HUES64 (cell line): ENCODE measurements around the gene PEBP1.

Experiments
- H3K27ac ChIP-seq: 2 replicates; pipeline ENCODE4 v1.7.0; 2013; ENCODE audit warnings: low read depth, low read length, inconsistent platforms
- H3K27me3 ChIP-seq: 2 replicates; pipeline ENCODE4 v1.6.1; 2013; ENCODE audit warnings: mild to moderate bottlenecking, low read length; ENCODE audit not compliant: insufficient read depth
- H3K36me3 ChIP-seq: 2 replicates; pipeline ENCODE4 v1.6.1; 2013; ENCODE audit warnings: mild to moderate bottlenecking, low read length; ENCODE audit not compliant: insufficient read depth
- H3K4me1 ChIP-seq: 2 replicates; pipeline ENCODE4 v1.6.1; 2013; ENCODE audit warnings: mild to moderate bottlenecking, low read length, moderate library complexity; ENCODE audit not compliant: insufficient read depth
- H3K4me3 ChIP-seq: 2 replicates; pipeline ENCODE4 v1.5.1; 2013; ENCODE audit warnings: mild to moderate bottlenecking, low read length, moderate library complexity
- H3K9ac ChIP-seq: 2 replicates; pipeline ENCODE4 v1.6.1; 2013; ENCODE audit warnings: mild to moderate bottlenecking, low read depth, low read length
- H3K9me3 ChIP-seq: 2 replicates; pipeline ENCODE4 v1.6.1; 2013; ENCODE audit warnings: low read depth, low read length; ENCODE audit not compliant: insufficient read depth
- WGBS: fragments of 150-250, 120-280 bp; methylation state at CpG from one replicate; pipeline ENCODE4 v1.1.7; 2013; ENCODE audit warnings: missing lambda C conversion rate; 5-methylcytosine and 5-hydroxymethylcytosine counted together

The PEBP1 gene

GRCh38 chr12:118166946-118167345, 31.0 kb downstream of the PEBP1 start:
- Histone ChIP-seq H3K4me1 (no peaks in the 10 kb centered on the region), H3K27ac (no peak overlapping the region), H3K9ac (no peak overlapping the region), H3K9me3 (no peaks in the 10 kb centered on the region), H3K36me3 (no peaks in the 10 kb centered on the region), H3K4me3 (no peak overlapping the region), H3K27me3 (no peaks in the 10 kb centered on the region)
- WGBS = 96% methylated on average over 2 of the region's 2 CpGs

DNA sequence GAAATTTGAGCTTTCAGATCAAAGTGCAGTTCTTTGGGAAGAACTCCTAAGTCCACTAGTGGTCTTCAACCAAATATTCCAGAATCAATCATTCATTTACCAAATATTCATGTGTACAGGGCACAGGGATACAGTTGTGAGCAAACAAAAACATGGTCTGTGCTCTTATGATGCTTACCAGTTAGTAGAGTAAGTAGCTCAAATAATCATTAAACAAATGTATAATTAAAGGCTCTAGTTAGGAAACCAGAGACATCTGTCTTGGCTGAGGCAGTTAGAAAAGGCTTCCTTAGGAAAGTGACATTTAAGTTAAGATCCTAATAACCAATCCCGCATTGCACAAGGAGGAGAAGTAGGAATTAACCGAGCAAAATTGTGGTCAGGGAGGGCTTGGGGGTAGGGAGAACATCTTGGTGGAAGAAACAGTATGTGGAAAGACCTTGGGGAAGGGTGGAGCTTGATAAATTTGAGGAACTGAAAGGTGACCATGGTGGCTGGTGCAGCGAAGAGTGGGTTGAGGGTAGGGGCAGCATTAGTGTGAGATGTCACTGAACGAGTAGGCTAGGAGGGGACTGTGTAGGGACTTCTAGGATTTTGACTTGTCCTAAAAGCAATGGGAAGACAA, 40.0 kb downstream of the PEBP1 start:
- Histone ChIP-seq H3K9ac (no peak overlapping the region), H3K9me3 (no peaks in the 10 kb centered on the region), H3K36me3 (0 out of 2 replicates have a peak, but pooled peaks cover 2% of the 10 kb centered on the region), H3K27ac (no peak overlapping the region), H3K4me3 (no peak overlapping the region), H3K27me3 (no peaks in the 10 kb centered on the region), H3K4me1 (0 out of 2 replicates have a peak, but pooled peaks cover 4% of the 10 kb centered on the region)
- 95% methylated on average over 4 of the region's 4 CpGs for WGBS

DNA sequence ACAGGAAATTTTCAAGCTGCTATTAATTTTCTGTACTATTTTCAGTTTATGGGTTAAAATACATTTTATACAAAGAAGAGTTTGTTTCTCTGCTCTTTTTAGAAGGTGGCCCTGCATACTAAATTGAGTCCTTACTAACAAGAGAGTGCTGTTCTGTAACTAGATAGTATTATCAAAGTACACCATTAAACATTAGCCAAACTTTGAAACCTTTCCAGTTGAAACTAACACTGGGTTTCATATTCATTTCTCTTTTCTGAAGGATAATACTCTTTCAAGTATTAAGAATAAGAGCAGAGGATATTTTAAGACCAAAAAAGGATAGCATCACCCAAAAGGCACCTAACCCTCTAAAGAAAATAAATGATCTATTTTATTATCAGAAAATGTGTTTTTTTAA, 47.2 kb downstream of the PEBP1 start:
- Histone ChIP-seq H3K27me3 (no peaks in the 10 kb centered on the region), H3K4me1 (no peaks in the 10 kb centered on the region), H3K9me3 (no peaks in the 10 kb centered on the region), H3K36me3 (no peaks in the 10 kb centered on the region), H3K27ac (no peak overlapping the region), H3K4me3 (no peak overlapping the region), H3K9ac (no peak overlapping the region)

DNA sequence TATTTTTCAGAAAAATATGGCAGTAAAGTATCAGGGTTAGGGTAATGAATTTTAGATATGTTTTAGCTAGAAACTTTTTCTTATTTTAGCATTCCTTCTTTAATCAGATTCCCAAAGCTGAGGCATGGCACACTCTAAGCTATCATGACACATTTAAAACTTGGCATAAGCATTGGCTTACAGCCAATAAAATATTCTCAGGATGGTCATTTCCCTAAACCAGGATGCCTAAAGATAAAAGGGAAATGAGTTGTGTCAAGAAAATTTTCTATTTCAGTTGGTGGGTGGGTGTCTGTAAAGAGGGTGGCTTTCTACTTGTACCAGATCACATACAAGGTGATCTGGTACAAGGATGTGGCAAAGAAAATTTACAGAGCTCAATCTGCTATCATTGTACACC, 47.8 kb downstream of the PEBP1 start:
- Histone ChIP-seq H3K4me3 (no peak overlapping the region), H3K4me1 (no peaks in the 10 kb centered on the region), H3K27ac (no peak overlapping the region), H3K27me3 (no peaks in the 10 kb centered on the region), H3K9ac (no peak overlapping the region), H3K9me3 (no peaks in the 10 kb centered on the region), H3K36me3 (no peaks in the 10 kb centered on the region)

DNA sequence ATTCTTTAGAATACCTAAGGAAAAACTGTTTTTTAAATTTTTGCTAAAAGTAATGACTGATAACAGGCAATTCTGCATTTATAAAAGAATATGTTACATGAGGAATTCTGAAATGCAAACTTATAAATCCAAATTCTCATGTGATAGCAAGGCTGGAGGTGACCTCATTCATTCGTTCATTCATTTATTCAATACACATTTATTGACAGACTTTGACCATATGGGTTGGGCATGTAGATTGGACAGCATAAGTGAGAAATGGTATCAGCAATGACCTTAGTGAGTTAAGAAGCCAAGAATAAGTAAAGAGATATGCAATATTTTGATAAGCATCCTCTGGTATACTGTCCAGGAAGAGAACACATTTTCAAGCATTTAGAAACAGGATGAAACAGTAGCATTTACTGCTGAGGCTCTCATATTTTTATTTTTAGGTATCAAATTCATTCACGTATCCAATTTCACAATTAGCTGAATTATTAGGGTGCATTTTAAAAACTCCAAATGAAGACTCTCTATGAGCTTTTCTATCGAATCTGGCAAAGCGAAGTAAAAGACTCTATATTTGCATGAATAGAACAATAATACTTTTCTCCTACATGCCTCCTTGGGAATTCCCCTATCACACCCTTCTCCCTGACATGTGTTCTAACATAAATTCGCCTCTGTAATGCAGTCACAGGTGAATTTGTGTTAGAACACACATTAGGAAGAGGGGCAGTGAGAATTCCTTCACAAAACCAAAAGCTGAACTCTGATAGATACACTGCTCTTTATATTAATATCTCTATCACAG, 49.9 kb downstream of the PEBP1 start:
- Histone ChIP-seq H3K27ac (no peak overlapping the region), H3K9ac (no peak overlapping the region), H3K9me3 (no peaks in the 10 kb centered on the region), H3K27me3 (no peaks in the 10 kb centered on the region), H3K4me1 (peaks cover 17% of the 10 kb centered on the region), H3K4me3 (no peak overlapping the region), H3K36me3 (no peaks in the 10 kb centered on the region)
- 87% methylated on average over 4 of the region's 5 CpGs for WGBS

DNA sequence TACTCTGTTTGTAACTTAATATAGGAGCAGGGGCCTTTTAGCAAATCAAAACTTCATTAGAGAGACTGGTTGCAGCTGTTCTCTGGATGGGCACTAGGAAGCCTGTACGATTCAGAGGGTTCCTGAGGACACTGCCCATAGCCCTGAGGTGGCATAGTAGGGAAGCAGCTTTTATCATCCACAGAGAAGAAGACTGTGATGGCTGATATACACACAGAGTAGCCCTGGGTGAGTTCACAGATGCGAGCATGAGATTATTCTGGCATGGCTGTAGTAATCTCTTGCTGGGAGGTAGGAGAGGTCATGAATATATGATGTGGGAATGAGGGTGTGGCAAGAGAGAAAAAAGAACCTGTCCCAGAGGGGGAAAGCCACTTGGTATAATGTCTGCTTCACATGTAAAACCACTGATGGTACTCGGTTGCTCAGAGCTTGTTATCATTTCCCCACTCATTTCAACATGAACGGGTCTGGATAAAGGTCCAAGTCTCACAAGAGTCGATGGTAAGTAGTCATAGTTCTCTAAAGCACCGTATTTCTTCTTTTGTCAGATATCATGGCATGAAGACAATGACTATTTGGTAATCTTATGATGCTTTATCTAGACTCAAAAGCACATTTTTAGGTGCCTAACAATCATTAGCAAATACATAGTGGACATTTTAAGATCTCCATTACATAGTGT, 52.0 kb downstream of the PEBP1 start:
- WGBS = 89% methylated on average over 6 of the region's 6 CpGs
- Histone ChIP-seq H3K9ac (no peak overlapping the region), H3K36me3 (no peaks in the 10 kb centered on the region), H3K4me1 (peaks cover 17% of the 10 kb centered on the region), H3K4me3 (no peak overlapping the region), H3K27ac (no peak overlapping the region), H3K27me3 (no peaks in the 10 kb centered on the region), H3K9me3 (no peaks in the 10 kb centered on the region)

- WGBS = 93% methylated on average over 10 of the region's 10 CpGs
- no peaks in the 10 kb centered on the region for H3K27me3 ChIP-seq
Observed at GRCh38 chr12:118188690-118189371, 52.9 kb downstream of the PEBP1 start.

DNA sequence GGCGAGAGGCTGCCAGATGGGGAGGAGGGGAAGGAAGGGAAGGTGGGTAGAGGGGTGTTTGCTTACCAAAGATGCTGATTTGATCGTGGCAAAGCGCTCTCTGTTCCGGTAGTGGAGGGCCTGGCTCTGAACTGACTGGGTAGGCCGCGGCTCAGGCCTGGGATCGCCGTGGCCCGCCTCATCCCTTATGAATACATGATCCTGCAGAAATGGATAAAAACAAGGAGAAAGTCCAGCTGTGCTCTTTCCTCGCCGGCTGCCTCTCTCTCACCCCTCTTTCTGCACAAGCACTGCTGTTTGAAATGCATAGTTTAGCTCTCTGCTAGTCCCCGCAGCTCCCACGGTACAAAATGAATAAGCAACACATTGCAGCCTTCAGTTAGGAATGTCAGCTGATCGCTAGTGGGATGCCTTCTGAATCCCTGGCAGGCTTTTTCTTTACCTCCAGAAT, 53.8 kb downstream of the PEBP1 start:
- Histone ChIP-seq H3K36me3 (no peaks in the 10 kb centered on the region), H3K27ac (peak overlapping the region; percentile 14; the same call in 1 of the 2 replicates), H3K4me3 (peak overlapping the region; percentile 42), H3K4me1 (peaks cover 23% of the 10 kb centered on the region), H3K27me3 (no peaks in the 10 kb centered on the region), H3K9me3 (no peaks in the 10 kb centered on the region), H3K9ac (peak overlapping the region; percentile 66)
- WGBS = 25% methylated on average over 14 of the region's 14 CpGs

More at GRCh38 chr12:118188690-118189371, 52.9 kb downstream of the PEBP1 start:
- Histone ChIP-seq H3K27ac (no peak overlapping the region), H3K9me3 (no peaks in the 10 kb centered on the region), H3K4me1 (peaks cover 17% of the 10 kb centered on the region), H3K9ac (no peak overlapping the region), H3K4me3 (no peak overlapping the region), H3K36me3 (no peaks in the 10 kb centered on the region)

DNA sequence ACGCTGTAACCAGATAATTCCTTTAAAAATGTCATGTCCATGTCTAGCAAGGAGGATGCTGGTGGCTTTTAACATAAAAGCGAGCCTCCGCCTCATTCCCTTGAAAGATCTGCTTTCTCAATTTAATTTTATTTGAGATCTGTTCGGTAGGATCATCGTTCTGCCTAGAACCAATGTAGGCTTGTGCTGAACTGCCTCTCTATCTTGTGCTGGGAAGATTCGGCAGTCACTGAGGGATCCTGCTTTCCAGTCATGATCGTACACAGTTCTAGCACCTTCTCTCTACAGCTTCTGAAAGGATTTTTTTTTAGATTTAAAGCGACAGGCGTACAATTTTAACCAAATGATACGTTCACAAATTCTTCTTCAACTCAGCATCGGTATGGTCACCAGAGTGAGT, 54.3 kb downstream of the PEBP1 start:
- H3K9ac ChIP-seq = peak overlapping the region; percentile 66; the same call in 1 of the 2 replicates
- H3K36me3 ChIP-seq = no peaks in the 10 kb centered on the region
- H3K27me3 ChIP-seq = no peaks in the 10 kb centered on the region
- H3K27ac ChIP-seq = no peak overlapping the region
- H3K4me1 ChIP-seq = peaks cover 23% of the 10 kb centered on the region
- WGBS = 76% methylated on average over 11 of the region's 11 CpGs
- H3K9me3 ChIP-seq = no peaks in the 10 kb centered on the region
- peak overlapping the region; percentile 42 for H3K4me3 ChIP-seq

GRCh38 chr12:118193477-118193876, 57.6 kb downstream of the PEBP1 start:
- no peaks in the 10 kb centered on the region for H3K36me3 ChIP-seq
- H3K9ac ChIP-seq = no peak overlapping the region
- 91% methylated on average over 5 of the region's 5 CpGs for WGBS
- peaks cover 23% of the 10 kb centered on the region for H3K4me1 ChIP-seq
- no peak overlapping the region for H3K27ac ChIP-seq
- H3K27me3 ChIP-seq = no peaks in the 10 kb centered on the region
- H3K9me3 ChIP-seq = no peaks in the 10 kb centered on the region
- H3K4me3 ChIP-seq = no peak overlapping the region

- no peaks in the 10 kb centered on the region for H3K36me3 ChIP-seq
- no peak overlapping the region for H3K4me3 ChIP-seq
- no peak overlapping the region for H3K27ac ChIP-seq
- no peaks in the 10 kb centered on the region for H3K27me3 ChIP-seq
- peaks cover 23% of the 10 kb centered on the region for H3K4me1 ChIP-seq
- H3K9me3 ChIP-seq = no peaks in the 10 kb centered on the region
- 95% methylated on average over 6 of the region's 6 CpGs for WGBS
- H3K9ac ChIP-seq = no peak overlapping the region
Observed at GRCh38 chr12:118193958-118194357, 58.0 kb downstream of the PEBP1 start.
